Measurements from ENCODE around the gene PPP2R2C.

PPP2R2C gene

DNA sequence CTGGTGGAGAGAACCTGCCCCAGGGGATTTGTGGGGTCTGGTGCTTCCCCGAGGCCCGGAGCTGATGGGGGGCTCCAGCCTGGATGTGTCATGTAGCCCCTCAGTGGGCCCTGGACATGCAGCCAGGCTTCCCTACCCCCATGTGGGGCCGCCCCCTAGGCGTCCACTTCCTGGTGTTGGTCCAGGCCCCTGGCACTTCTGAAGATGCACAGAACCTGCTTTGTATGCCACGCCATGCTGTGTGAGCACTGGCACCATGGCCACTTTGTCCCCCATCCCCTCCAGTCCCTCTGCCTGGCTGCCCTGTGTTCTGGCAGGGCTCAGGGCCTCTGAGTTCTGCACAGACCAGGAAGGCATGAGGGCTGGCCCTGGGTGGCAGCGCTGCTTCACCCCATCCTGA lies 173.6 kb downstream of the PPP2R2C start:
- DNase-seq: no peak

DNA sequence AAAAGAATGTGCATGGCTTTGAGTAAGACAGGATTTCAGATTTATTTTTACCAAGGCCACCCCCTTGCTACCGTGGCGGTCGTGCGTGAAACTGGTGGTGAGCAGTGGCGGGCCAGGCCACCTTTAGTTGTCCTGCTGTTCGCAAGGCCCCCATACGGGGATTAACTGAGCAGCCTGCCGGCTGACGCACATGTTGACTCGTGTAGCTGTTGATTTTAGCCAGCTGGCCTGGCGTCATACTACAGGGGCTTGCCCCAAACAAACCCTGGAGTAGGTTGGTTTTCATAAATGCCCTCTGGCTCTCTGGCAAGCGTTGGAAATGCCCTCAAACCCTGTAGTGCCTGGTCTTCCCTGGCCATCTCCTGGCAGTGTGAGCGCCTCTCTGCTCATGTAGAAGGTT lies 174.4 kb downstream of the PPP2R2C start:
- DNase-seq: no peak

DNA sequence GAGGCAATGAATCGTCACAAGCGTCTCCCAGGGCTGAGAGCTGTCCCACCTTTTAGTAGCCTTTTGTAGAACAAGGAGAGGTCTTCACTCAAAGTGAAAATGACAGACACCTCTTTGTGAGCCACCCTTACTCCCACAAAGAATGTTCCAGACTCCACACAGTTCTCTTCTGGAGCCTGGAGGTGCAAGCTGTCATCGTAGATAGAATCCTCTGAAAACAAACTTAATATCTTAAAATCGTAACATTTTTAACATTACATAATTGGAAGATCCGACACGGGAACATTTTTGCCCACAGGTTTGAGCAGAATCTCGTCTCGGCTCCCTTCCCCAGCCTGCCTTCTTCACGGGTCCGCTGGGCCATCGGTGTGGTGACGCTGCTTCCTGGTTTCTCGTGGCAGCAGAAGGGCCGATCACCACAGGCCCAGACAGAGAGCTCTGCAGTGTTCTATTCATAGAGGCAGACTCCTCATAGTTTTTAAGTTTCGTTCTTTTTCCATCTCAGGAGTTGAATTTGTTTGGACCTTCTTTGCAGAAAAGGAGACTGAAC lies 175.1 kb downstream of the PPP2R2C start:
- DNase-seq: no peak

DNA sequence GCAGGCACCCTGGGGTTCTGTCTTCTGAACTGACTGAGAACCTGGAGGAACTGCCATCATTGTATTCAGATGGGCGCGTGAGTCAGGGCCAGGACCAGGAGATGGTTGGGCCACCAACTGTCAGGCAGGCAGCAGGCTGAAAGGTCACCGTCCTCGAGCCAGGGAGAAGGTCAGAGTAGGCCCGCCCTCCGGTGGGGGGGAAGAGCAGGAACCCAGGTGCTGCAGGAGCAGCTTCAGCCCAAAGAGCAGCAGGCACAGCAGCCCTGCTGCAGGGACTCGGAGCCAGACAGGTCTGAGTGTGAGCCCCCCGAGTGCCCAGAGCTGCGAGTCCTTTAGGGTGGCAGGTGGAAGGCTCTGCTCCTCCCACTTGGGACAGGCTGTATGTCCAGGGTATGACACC lies 176.4 kb downstream of the PPP2R2C start:
- no peak for DNase-seq

DNA sequence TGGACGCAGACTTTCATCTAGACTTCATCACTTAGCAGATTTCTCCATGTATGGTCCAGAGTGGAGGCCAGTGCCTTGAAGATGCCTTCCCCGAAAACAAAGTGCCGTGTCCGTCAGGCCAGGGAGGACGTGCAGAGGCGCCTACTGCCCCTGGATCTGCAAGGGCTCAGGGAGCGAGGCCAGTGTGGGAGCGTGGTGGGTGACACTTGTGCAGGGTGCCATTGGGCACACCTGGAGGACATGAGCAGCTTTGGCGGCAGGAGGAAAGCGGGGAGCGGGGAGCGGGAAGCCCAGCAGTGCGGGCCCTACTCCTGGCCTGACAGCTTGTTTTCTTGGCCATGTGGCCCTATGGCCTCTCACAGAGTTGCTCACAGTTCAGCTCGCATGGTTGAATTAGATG lies 176.9 kb downstream of the PPP2R2C start:
- DNase-seq: no peak

DNA sequence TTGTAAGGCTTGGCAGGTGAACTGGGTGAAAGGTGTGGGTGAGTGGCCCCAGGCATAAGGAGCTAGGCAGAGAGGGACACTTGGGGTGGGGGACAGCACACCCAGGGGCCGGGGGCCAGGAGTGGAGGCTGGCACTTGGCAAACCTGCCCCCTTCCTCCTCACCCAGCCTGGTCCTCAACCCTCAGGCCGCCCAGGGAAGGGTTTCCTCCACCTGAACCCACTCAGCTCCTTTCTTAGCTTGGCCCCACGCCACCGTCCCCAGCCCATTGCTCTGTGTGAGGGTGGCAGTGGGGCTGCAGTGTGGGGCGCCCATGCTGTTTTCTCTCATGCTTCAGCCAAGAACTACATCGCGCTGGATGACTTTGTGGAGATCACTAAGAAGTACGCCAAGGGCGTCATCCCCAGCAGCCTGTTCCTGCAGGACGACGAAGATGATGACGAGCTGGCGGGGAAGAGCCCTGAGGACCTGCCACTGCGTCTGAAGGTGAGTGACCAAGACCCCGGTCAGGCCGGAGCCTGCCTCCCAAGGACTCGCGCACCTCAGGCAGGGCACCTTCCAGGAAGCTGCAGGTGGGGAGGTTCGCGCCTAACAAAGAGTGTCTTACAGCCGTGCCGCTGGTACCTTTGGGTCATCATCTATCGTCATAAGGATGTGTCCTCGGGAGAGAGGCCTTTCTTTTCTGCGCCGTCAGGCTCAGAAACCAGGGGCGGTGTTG lies 177.6 kb downstream of the PPP2R2C start:
- DNase-seq: no peak

DNA sequence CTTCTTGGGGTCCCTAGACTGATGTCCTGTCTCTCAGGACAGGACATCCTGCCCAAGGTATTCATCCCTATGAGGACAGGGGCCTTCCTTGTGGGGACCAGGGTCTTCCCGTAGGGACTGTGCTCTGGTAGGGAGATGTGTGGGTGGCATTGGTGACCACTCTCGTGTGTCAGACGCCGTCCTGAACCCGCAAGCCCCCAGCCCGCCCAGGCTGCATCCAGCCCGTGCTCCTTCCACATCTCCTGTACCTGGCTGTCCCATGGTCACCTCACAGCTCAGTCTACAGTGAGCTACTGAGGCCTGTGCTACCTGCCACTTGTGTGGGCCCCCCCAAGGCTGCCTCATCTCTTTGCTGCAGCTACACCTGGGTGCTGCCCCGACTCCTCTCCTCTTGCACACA lies 178.8 kb downstream of the PPP2R2C start:
- no peak for DNase-seq

DNA sequence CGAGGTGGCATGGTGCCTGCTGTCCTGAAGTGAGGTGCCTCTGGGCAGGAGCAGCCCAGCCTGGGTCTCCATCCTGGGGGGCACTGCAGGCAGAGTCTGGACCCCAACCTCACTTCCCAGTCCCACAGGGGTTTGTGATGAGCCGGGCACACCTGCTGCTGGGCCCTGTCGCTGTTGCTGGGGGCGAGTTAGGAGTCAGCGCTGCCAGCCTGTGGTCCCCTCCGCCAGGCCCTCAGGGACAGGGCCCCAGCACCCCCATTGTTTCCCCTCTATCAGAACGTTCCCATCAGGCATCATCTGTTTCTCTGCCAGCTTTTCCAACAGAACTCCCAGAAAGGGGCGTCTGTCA lies 179.3 kb downstream of the PPP2R2C start:
- no peak for DNase-seq

DNA sequence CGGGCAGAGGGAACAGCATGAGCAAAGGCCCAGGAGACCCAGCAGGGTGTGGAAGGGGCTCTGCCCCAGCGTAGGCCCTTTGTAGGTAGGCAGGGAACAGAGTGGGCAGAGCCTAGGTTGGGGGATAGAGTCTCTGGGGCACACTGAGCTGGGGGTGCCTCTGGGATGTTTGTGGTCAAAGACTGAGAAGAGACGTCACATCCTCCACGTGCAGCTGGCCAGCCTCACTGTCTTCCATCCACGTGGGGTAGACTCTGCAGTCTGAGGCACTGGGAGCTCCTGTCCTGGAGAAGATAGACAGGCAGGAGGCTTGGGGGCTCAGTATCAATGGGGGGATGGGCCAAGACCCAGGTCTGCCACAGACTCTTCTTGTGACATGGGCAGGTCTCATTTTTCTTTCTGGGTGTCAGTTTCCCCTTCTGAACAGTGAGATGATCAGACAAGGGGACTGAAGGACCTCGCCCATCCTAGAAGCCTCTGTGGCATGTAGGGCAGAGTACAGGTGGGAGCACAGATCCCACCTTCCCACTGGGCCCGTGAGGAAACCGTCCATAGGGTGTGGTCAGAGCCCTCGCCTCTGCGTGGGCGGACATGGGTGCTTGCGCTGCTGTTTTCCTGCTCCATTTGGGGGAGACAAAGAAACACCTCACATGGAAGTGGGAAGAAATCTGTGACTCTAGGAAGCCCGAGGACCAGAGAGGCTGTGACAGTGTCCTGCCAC lies 179.9 kb downstream of the PPP2R2C start:
- DNase-seq: no peak

DNA sequence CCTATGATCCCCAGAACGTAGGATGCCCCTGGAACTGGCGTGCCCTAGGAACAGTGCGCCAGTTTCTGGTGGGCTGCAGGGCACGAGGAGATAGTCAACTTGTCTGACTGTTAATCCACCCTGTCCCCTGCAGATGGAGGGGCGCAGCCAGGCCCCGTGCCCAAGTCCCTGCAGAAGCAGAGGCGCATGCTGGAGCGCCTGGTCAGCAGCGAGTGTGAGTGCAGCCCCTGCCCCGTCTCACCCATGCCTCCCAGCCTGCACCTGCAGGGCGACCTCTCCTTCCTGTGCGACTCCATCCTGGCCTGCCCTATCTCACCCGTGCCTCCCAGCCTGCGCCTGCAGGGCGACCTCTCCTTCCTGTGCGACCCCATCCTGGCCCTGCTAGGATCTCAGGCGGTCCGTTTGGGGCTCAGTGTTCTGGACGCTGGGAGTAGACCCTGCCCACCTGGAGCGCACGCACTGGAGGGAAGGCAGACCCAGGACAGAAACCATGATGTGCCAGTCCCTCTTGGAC lies 180.6 kb downstream of the PPP2R2C start:
- DNase-seq: no peak

DNA sequence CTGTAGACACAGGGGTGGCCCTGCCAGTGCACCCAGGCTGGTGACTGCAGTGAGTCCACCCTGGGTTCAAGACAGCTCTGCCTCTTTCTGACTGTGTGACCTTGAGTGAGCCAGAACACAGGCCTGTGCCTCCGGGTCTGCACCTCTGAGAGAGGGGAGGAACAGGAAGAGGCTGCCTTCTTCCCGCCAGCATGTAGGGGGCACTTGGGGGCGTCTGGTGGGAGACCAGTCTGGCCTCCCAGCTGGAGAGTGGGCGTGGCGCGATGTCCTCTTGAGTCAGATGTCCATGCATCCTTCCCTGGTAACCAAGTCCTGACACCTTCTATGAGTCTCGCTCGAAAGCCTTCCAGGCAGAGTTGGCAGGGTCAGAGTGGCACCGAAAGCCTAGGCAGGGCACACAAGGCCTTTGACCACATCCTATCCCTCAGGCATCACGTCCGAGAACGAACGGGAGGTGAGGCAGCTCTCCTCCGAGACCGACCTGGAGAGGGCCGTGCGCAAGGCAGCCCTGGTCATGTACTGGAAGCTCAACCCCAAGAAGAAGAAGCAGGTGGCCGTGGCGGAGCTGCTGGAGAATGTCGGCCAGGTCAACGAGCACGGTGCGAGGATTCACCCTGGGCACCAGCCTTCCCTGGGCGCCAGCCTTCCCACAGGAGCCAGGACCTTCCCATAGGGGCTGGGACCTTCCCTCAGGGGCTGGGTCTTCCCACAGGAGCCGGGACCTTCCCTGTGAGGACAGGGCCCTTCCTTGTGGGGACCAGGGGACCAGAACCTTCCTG lies 181.5 kb downstream of the PPP2R2C start:
- no peak for DNase-seq

DNA sequence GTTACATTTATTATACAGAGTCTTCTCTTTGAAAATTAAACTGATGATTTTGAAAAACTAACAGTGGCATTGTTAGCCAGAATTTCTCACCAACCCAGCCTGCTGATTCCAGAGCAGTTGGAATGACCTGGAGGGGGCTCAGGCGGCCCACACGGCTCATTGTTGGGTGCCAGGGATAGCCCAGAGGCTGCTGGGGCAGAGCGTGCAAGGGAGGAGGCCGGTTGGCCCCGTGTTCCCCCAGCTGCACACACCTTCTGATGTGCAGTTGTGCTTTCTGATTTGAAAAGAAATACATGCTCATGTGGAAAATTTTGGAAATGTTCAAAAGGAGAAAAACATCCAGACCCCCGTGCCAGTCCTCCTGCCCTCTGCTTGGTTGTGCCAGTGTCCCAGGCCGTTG lies 182.2 kb downstream of the PPP2R2C start:
- no peak for DNase-seq

DNA sequence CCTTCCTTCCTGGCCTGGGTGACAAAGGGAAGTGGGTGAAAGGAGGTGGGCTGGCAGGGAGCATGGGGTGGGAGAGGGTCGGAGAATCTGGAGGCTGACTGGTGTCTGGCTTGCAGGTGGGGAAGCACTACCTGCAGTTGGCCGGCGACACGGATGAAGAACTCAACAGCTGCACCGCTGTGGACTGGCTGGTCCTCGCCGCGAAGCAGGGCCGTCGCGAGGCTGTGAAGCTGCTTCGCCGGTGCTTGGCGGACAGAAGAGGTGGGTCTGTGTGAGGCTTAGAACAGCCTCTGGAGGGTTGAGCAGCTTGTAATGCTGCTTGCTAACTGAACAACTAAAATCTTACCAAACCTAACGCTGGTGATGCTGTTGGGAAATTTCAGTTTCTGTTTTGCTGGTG lies 183.5 kb downstream of the PPP2R2C start:
- DNase-seq: no peak

DNA sequence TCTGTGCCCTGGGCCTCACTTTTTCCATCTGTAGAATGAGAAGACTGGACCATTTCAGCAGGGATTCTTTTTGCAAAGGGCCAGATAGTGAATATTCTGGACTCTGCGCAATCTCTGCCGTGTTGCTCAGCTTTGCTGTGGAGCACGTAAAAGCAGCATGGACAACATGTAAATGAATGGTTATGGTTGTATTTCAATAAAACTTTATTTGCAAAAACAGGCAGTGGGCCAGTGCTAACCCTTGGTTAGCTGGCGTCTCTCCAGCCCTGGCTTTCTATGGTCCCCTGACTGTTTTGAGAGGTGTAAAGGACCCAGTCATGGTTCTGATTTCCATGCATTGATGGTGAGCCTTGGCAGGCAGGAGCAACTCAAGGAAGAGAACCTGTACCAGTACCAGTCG lies 184.1 kb downstream of the PPP2R2C start:
- DNase-seq: no peak

DNA sequence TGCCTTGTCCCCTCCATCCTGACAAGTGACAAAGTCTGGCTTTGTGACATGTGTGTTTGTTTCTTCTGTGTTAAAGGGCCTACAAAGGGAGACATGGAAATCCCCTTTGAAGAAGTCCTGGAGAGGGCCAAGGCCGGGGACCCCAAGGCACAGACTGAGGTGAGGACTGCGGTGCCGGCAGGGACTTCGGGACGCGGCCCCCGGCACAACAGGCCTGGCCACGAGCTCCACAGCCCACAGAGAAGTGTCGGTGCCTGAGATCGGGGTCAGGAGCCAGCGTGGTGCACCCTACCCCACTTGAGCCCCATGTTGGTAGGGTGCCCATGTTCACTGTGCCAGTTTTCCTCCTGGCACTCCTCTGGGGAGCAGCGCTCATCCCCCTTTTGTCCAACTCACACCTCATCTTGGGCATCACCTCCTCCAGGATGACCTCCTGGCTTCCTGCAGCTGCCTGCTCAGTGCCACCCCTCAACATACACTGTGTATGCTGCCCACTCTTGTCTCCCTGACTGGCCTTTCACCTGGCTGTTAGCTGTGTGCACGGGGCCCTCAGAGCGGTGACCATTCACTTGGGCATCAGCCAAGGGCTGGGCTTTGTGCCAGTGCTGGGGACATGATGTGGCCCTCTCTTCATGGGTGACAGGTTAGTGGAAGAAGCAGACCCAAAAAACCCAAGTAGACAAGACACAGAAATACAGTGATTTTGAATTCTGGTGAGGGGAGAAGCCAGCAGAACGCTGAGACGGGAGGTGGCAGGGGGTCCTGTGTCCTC lies 185.2 kb downstream of the PPP2R2C start:
- DNase-seq: no peak

DNA sequence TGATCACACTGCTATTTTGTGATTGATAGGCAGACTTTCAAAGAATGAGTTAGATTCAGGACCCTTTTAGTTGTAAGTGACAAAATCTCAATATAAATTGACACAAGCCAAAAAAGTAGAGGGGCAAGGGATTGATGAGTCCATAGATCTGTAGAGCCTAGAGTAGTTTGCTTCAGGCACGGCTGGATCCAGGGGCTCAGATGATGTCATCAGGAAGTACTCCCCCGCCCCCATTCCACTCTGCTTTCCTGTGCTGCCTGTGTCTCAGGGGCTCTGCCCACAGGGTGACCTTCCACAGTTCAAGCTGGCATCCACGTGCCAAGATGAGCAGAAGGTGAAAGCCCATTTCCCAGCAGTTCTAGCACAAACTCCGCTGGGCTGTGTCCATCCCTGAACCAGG lies 189.1 kb downstream of the PPP2R2C start:
- no peak for DNase-seq

DNA sequence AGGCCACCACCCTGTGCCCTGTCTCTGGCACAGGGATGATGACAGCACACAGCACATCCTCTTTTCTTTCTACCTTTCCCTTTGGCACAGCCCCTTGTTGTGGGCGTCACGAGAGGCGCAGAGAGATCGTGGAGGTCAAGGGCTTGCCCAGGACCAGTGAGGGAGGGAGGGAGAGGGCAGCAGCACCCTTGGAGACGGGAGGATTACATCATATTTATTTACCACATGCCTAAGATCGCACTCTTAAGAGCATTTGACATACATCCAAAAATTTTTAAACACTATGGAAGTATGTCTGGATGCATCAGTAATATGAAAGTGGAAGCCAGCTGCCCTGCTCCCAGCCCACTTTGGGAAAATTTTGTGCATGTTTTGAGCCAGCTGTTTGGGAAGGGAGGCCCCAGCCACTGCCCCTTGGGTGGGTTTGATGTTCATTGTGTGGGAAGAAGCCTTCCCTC lies 190.1 kb downstream of the PPP2R2C start:
- DNase-seq: no peak

DNA sequence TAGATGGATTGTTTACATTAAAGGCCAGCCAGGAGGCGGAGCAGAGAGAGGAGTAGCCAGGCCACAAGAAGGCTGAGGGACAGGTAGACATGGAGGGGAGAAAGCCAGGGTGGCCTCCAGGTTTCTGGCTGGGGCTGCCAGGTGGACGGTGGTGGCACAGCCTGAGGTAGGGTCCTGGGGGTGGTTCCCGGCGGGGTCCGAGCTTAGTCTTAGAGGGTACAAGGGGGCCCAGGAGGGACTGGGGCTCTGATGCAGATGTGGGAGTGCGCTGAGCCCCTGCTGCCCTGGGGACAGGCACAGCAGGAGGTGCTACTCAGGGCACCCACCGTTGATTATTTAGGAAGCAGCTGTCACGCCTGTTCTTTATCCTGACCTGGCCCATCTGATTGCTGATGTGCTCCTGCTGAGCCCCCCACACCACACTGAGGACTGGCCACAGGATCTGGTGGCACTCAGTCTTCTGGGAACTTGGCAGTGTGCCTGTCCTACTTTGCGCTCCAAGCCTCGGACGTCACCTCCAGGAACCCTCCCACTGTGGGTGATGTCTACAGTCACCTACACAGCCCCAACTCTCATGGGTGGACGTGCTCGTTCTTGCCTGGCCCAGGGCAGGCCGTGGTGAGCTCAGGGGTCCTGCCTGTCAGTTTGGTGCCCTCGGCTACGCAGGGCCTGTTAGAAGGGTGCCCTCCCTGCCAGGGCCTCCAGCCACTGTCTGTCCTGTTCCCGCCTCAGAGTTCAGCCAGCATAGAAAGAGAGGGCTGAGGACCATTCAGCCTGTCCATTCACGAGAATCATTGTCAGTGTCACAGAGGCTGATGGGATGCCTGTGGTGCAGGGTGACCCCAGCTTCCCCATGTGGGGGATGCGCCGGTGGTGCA lies 190.7 kb downstream of the PPP2R2C start:
- DNase-seq: no peak

DNA sequence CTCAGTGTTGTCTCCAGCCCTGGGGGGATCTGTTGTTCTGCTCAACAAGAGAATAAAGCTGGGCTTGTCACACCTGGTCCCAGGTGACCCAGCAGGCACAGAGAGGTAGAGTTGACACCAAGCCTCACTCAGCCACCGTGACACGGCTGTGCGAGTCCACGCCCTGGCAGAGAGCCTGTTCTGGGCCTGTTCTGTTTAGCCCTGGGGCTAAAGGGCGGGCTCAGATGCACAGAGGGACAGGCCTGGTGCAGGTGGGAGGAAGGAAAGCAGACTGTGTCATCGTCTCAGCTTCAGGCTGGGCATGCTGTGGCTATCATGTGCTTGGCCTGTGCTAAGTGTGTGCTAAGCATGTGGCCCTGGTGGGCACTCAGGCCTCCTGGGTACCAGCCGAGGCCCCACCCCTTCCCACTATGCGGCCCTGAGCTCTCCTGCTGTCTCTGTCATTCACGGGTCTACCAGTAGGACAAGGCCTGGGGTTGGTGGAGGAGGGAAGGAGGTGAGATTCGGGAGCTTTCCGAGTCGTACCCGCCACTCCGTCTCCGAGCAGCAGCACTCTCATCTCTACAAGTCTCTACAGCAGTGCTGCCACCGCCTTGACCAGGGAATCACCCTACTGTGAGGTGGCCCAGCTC lies 191.9 kb downstream of the PPP2R2C start:
- DNase-seq: no peak

DNA sequence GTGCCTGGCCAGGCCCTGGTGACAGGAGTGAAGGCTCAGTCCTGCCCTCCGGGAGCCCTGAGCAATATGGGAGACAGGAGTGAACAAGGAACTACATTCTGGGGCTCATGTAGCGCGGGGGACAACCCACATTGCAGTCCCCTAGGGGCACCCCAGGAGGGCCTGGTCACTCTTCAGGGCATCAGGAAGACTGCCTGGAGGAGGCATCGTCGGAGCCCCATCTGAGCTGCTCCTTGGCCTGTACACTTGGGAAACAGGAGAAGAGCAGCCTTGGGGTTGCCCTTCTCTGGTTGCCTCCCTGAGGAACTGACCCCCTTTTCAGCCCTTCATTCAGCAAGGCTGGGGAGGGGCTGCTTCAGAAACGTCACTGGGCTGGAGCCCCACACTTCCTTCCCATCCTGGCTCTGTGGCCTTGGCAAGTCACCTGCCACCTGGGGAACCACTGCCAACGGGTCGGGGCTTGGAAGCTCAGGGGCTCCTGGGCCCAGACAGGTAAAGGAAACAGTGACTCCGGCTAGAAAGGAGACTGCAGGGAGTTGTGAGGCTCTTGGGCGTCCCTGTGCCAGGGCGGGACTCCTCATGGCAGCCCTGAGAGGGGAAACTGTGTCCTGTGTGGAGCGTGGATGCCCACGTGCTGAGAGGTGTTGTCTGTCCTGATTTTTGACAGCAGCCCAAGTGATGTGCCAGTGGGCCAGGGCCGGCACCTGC lies 192.7 kb downstream of the PPP2R2C start:
- DNase-seq: no peak

Data from activated gamma-delta T cell treated with Interleukin-2 at 50 U/mL for 16 hours (primary cell).